Stimulated activated CD4-positive, alpha-beta T cell treated with anti-CD3 and anti-CD28 coated beads, Interleukin-15, amount 100 ng/mL, for 48 hours (primary cell): Measurements from ENCODE around the gene SUGCT.
"Not testable (repeated sequence)": the region's sequence is repeated elsewhere in the genome, so short reads cannot be mapped to it uniquely, and the experiment has no call there.

Source experiments
- DNase-seq, 2 donors: peaks; one replicate each; pipeline ENCODE4 v3.0.0-alpha.2; 2020; ENCODE audit warnings: low read depth in 2 of 2

Gene SUGCT

DNA sequence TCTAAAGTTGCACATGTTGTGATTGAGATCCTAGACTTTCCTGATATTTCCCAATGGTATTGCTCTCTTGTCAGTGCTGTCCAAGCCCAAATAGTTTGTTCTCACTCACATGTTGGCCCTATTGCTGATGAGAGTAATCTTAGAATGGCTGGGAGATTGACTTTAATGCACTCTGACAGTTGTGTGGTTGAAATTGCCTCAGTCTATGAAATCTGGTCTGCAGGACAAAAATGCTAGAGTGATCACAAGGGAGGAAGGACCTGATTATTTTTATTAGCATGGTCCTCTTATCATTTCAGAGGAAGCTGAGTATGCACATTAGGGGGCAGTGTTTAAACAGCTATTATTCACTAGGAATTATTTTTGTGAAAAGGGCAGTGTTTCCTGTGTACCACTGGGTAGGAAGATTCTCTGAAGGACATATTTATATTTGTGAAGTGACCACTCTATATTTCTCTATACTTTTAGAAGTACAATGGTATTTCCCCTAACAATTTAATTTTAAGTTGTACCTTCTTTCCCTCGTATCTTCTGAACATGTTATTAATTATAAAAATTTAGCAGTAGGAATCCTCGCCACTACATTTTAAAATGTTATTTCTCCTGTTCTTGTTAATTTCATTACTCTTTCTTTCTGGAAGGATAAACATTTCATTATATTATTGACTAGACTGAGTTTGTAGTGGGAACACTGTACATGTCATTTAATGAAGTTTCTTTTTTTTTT lies 64.4 kb downstream of the SUGCT start:
- no peak for DNase-seq

GRCh38 chr7:40200791-40201190 lies 66.0 kb downstream of the SUGCT start:
- no peak for DNase-seq

DNA sequence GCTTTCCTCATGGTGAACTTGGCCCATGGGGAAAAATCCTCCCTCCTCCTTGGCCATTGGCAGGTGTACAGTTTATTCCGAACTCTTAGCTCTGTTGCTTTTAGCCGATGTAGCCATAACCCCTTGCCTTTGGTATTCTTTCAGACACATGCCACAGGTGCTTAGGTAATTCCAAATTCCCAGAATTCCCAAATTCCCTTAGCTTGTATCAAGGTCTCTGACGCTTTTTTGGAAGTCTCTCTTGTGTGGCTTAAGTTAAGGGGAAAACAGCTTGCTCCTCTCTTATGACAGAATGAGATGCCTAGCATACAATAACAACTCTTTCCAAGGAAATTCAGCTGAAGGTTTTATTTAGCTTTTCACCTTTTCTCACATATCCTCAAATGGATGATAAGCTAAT lies 68.0 kb downstream of the SUGCT start:
- no peak for DNase-seq

- DNase-seq: no peak
Measured at GRCh38 chr7:40204581-40204980, 69.8 kb downstream of the SUGCT start.

DNA sequence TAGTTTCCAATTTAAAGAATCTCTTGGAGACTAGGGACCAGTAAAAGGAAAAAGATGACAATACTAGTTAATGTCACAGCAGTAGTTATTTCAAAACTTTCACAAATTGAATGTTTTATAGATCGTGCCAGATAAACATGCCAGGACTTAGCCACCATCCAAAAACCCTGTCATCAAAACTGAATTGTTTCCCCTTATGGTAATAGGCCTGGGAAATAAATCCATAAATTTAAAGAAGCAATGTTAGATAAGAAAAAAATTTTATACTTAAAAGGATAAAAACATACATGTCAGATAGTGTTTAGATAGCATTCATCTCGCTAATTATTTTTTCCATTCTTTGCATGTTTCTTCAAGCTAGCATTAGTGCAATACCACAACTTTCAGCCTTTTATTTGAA lies 71.2 kb downstream of the SUGCT start:
- DNase-seq: no peak

DNA sequence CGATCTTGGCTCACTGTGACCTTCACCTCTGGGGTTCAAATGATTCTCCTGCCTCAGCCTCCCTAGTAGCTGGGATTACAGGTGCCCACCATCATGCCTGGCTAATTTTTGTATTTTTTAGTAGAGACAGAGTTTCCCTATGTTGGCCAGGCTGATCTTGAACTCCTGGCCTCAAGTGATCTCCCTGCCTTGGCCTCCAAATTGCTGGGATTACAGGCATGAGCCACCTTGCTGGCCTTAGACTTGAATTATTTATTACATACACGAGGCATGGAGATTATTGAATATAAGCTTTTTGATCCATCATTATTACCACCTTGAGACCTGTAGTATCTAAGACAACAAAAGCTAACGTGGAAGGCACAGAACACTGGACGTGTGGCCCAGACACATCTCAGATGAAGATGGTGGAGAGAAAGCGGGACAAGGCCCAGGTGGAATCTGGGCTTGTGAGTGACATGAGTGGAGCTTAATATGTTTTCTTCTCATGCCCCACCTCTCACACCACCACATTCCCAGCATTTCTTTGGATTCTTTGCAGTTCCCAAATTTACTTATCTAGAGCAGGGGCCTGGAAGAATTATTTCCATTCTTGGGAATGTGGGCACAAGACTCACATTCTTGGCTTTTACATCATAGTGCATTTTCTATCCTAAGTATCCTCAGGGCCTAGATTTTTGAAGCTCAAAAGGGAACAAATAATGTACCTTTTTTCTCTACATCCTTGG lies 76.6 kb downstream of the SUGCT start:
- no peak for DNase-seq

DNA sequence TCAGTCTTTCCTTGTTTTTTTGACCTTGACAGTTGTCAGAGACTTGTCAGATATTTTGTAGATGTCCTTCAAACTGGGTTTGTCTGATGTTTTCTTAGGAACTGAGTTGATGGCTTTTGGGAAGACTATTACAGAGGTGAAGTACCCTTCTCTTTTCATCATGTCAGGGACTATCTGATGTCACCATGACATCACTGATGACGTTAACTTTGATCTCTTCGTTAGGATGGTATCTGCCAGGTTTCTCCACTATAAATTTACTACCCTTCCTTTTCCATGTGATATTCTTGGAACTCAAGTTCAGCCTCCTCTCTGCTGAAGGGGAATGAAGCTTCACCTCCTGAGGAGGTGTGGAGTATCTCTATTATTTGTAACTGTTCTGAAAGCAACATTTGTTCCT lies 78.5 kb downstream of the SUGCT start:
- DNase-seq: no peak

GRCh38 chr7:40213856-40214255 lies 79.1 kb downstream of the SUGCT start:
- DNase-seq: no peak

- DNase-seq: not testable (repeated sequence)
Measured at GRCh38 chr7:40218612-40219011, 83.8 kb downstream of the SUGCT start.

- DNase-seq: no peak
Measured at GRCh38 chr7:40219917-40220316, 85.1 kb downstream of the SUGCT start.

GRCh38 chr7:40220421-40220911 lies 85.7 kb downstream of the SUGCT start:
- DNase-seq: no peak

DNA sequence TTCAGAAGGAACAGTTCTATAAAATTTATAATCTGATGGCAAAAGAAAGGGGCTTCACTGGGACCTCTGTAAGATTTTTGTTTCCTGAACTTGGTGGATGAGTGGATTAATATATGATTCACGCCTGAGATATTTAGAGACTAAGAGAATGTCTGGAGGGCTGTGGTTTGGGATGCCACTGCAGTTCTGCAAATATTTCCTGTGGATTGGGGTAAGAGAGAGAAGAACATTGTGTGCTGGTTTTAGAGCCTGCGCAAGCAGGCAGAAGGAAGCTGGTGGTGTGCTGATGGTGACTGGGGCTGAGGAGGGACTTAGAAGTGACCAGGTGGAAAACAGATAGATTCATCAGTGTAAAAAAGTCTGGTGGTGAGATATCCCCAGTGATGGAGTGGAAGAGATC lies 87.0 kb downstream of the SUGCT start:
- DNase-seq: no peak

- no peak for DNase-seq
Measured at GRCh38 chr7:40223451-40224127, 88.8 kb downstream of the SUGCT start.

DNA sequence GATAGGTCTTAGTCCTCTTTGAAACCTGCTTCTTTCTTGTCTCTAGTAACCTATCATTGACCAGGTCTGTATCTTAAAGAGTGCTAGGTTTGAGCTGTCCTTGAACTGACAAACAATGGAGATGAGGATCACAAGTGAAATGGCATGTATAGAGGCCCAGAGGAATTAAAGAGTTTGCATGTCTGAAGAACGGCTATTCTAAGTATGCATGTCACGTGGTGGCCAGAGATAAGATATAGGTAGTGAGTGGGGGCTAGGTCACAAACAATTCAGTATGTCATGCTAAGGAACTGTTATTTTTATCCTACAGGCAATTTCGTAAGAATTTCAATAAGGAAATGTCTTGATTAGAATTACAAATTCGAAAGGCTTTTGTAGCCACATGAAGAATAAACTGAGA lies 95.3 kb downstream of the SUGCT start:
- no peak for DNase-seq

GRCh38 chr7:40231796-40232195 lies 97.0 kb downstream of the SUGCT start:
- DNase-seq: no peak

DNA sequence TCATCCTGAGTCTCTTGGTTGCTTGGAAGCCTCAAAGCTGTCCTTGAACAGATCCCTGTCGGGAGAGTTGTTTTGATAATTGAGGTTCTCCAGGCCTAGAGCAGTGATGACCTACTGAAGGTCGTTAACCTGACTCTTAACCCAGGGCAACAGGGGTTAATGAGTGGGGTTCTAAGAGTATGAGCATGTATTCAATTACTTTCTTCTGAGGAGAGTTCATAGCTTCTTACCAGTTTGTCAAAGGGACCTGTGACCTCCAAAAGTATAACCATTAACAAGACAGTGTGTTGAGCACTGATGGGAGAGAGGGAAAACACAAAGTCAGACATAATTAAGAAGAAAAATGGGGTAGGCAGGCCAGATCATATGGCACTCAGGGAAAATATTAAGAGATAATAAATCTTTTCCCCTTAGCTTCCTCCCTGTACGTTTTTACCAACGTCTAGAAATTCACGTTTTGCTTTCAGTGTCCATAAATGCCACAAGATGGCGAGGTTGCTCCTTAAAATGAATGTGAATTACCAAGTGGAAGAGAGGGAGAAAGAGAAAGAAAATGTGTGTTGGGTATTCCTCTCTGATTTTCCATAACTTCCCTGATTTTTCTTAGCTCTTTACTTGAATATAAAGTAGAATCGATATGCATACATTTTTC lies 97.6 kb downstream of the SUGCT start:
- DNase-seq: no peak

DNA sequence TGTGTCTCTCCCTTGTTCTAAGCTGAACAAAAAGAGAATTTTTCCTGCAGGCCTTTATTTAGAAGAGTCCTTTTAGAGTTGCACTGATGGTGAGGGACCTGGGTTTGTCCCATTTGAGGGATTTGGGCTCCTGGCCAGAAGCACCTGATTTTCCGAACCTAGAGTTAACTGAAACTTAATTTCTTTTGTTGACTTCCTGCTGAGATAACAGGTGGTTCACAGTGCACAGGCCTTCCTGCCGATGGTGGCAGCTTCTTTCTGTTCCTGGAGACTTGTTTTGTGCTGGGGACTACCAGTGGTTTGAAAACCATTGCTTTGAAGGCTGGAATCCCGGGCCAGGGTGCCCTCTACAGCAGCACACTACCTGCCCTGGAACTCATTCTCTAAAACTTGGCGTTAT lies 99.2 kb downstream of the SUGCT start:
- DNase-seq: no peak

DNA sequence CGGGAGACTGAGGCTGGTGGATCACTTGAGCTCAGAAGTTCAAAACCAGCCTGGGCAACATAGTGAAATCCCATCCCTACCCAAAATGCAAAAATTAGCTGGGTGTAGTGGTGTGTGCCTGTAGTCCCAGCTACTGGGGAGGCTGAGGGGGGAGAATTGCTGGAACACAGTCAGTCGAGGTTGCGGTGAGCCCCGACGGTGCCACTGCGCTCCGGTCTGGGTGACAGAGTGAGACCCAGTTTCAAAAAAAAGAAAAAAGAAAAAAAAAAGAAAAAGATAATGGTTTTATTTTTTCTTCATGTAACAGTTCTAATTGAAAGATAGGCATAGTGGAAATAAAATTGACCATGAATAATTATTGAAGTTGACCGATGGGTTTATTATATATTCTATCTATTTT lies 99.9 kb downstream of the SUGCT start:
- no peak for DNase-seq

GRCh38 chr7:40237731-40238130 lies 102.9 kb downstream of the SUGCT start:
- no peak for DNase-seq

DNA sequence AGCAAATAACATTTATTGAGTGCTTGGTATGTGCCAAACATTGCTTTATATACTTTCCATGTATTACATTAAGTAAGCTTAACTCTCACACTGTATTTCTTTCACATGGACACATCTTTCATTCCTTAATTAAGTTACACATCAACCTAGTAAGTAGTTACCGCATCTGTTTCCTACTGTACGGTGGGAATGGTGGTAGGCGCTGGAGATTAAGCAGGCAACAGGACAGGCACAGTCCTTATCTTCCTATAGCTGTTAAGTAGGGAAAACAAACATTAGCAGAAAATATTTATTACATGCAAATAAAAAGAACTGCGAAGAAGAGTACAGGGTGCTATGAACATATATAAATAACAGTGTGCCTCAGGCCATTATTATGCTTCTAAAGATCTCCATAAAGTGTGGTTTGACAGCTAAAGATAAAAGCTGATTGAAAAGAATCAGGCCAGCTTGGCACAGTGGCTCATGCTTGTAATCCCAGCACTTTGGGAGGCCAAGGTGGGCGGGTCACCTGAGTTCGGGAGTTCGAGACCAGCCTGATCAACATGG lies 105.0 kb downstream of the SUGCT start:
- DNase-seq: no peak

GRCh38 chr7:40243076-40243475 lies 108.3 kb downstream of the SUGCT start:
- DNase-seq: no peak

DNA sequence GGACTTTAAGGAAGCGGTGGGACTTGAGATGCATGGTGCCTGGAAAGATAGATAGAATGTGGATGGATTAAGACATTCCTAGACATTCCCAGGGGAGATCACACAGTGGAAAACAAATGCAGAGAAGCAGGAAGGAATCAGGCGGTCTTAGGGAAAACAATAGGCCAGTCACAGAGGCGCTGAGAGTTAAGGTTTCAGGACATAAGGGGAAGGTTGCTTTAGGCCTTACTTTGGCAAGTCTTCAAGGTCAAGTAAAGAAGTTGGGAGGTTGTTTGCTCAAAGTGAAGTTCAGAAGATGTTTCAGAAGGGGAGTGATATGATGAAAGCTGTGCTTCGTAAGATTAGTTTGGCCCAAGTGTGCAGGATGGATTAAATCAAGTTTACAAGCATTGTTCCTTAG lies 109.4 kb downstream of the SUGCT start:
- DNase-seq: no peak
